ENCODE measurements around the gene CEP85L.

Gene CEP85L

GRCh38 chr6:118660218-118660569 is 8.8 kb upstream of the CEP85L start:
- DNase-seq (ENCODE audit: low read depth): no peak

GRCh38 chr6:118659513-118660217 is 8.3 kb upstream of the CEP85L start:
- no peak for DNase-seq (ENCODE audit: low read depth)

- no peak for DNase-seq (ENCODE audit: low read depth)
Observed at GRCh38 chr6:118656847-118657451, 5.6 kb upstream of the CEP85L start.

- no peak for DNase-seq (ENCODE audit: low read depth)
Observed at GRCh38 chr6:118652051-118652615, 742 bp upstream of the CEP85L start.

- DNase-seq (ENCODE audit: low read depth): peak; percentile 21
Observed at GRCh38 chr6:118650582-118651281, 659 bp downstream of the CEP85L start.

GRCh38 chr6:118649918-118650581 is 1.3 kb downstream of the CEP85L start:
- DNase-seq (ENCODE audit: low read depth): no peak

- DNase-seq (ENCODE audit: low read depth): no peak
Observed at GRCh38 chr6:118648866-118649554, 2.4 kb downstream of the CEP85L start.

- DNase-seq (ENCODE audit: low read depth): no peak
Observed at GRCh38 chr6:118646977-118647376, 4.4 kb downstream of the CEP85L start.

GRCh38 chr6:118645395-118645794 is 6.0 kb downstream of the CEP85L start:
- DNase-seq (ENCODE audit: low read depth): no peak

- no peak for DNase-seq (ENCODE audit: low read depth)
Observed at GRCh38 chr6:118644007-118644406, 7.4 kb downstream of the CEP85L start.

GRCh38 chr6:118641042-118641441 is 10.3 kb downstream of the CEP85L start:
- no peak for DNase-seq (ENCODE audit: low read depth)

GRCh38 chr6:118639054-118639964 is 12.1 kb downstream of the CEP85L start:
- no peak for DNase-seq (ENCODE audit: low read depth)

GRCh38 chr6:118638288-118638687 is 13.1 kb downstream of the CEP85L start:
- no peak for DNase-seq (ENCODE audit: low read depth)

- no peak for DNase-seq (ENCODE audit: low read depth)
Observed at GRCh38 chr6:118635909-118636735, 15.3 kb downstream of the CEP85L start.

- DNase-seq (ENCODE audit: low read depth): no peak
Observed at GRCh38 chr6:118632359-118632758, 19.0 kb downstream of the CEP85L start.

- DNase-seq (ENCODE audit: low read depth): no peak
Observed at GRCh38 chr6:118630923-118631322, 20.5 kb downstream of the CEP85L start.

- DNase-seq (ENCODE audit: low read depth): no peak
Observed at GRCh38 chr6:118630067-118630466, 21.3 kb downstream of the CEP85L start.

- no peak for DNase-seq (ENCODE audit: low read depth)
Observed at GRCh38 chr6:118627724-118628123, 23.7 kb downstream of the CEP85L start.

- DNase-seq (ENCODE audit: low read depth): no peak
Observed at GRCh38 chr6:118625833-118626232, 25.6 kb downstream of the CEP85L start.
